Ovary (tissue), 9 donors: Measurements from ENCODE around the gene MAMLD1. TPM values are rescaled to one million over a fixed set of nuclear protein-coding genes. Genes with fewer than 3 reads are reported as not detected.
A peak's percentile ranks its signal among the peaks of the same experiment; 100 is the strongest.

Experiments
- DNase-seq, 5 donors: peaks; one replicate each; pipeline ENCODE4 v3.0.0-alpha.2; 2019 to 2020
- H3K27ac ChIP-seq, 2 donors: fragments of 200-600 bp; one replicate each; pipeline versions ENCODE4 v1.5.1 to v1.8.0; 2019 to 2022
- H3K27me3 ChIP-seq: fragments of 200-600 bp; one replicate; pipeline ENCODE4 v1.8.0; 2022
- H3K36me3 ChIP-seq: fragments of 200-600 bp; sonication (generic); one replicate; pipeline ENCODE4 v1.5.1; 2019
- H3K4me1 ChIP-seq: one replicate; pipeline ENCODE4 v1.8.1; 2013; ENCODE audit warnings: mild to moderate bottlenecking, moderate library complexity; ENCODE audit not compliant: insufficient read depth
- H3K4me3 ChIP-seq: fragments of 200-600 bp; sonication (generic); one replicate; pipeline ENCODE4 v1.5.1; 2017
- H3K9me3 ChIP-seq, 2 donors: fragments of 200-600 bp in 1 of 2; sonication (generic) in 1 of 2; one replicate each; pipeline versions ENCODE4 v1.5.1 to v1.8.1; 2013 to 2019; ENCODE audit warnings: mild to moderate bottlenecking in 1 of 2, moderate library complexity in 1 of 2
- EP300 ChIP-seq: sonication (generic); formaldehyde crosslinking; IDR thresholded peaks from one replicate; pipeline ENCODE4 v1.6.1; 2017; ENCODE audit warnings: antibody characterized with exemption
- POLR2A ChIP-seq: fragments of 450-650 bp; IDR thresholded peaks from one replicate; pipeline ENCODE4 v1.6.1; 2017; ENCODE audit warnings: antibody characterized with exemption, mild to moderate bottlenecking, moderate library complexity
- WGBS, 3 donors: extraction: QIAGEN DNeasy Blood & Tissue Kit in 1 of 3; methylation state at CpG; one replicate each; pipeline versions ENCODE4 v1.1.5 to v1.1.7; 2013 to 2017; 5-methylcytosine and 5-hydroxymethylcytosine counted together
- intact Hi-C, 4 donors: fragments of 100-400 bp; cut with DNase I; formaldehyde crosslinking; loops; one replicate each; pipeline versions ENCODE4 v1.11.0 to v1.15.1; 2022 to 2023
- polyA plus RNA-seq, 2 donors: library from polyadenylated mRNA; stranded (reverse); fragments of 200-250 nt in 1 of 2; fragments of 350-450 nt in 1 of 2; fragmentation: Illumina TruSeq in 1 of 2; extraction: RNeasy Lipid Tissue Mini Kit (QIAGEN cat#74804) in 1 of 2; gene quantifications; one replicate each; pipeline ENCODE4 v1.2.3, GENCODE V29; 2013 to 2014
- total RNA-seq, 7 donors: library from RNA; depleted of rRNA in 2 of 7; stranded (reverse); fragments of >200 nt in 2 of 7; fragmentation: NEBNext Ultra II Directional in 3 of 7; extraction: Animal tissue kit (Norgen Biotek cat#: 25700) in 3 of 7; gene quantifications; one replicate each; pipeline versions ENCODE4 v1.1.0 to v1.2.4, GENCODE V29; 2016 to 2023
- TF ChIP-seq, protein P1 (sequence below), 3 donors: fragments of 450-650 bp in 2 of 3; fragments of 200-600 bp in 1 of 3; IDR thresholded peaks; one replicate each; pipeline versions ENCODE4 v1.5.1 to v1.8.0; 2016 to 2022; ENCODE audit warnings: antibody characterized with exemption in 3 of 3, mild to moderate bottlenecking in 1 of 3
- donor health status: DM: no; HTN: no; CAD: no; lungs with moderate emphysema.
- donor health status: DM: no; HTN: no; CAD: no.
- donor health status: Bipolar disorder and iron deficiency.
- donor health status: DM: yes; HTN: yes; CAD: no.
- donor health status: DM: no; HTN: no; CAD: no.
- donor health status: DM: yes; HTN: yes; CAD: no.

MAMLD1 gene
- total and polyA plus RNA-seq, 9 donors: 7.1 to 37.9 (median 20.7) TPM

DNA sequence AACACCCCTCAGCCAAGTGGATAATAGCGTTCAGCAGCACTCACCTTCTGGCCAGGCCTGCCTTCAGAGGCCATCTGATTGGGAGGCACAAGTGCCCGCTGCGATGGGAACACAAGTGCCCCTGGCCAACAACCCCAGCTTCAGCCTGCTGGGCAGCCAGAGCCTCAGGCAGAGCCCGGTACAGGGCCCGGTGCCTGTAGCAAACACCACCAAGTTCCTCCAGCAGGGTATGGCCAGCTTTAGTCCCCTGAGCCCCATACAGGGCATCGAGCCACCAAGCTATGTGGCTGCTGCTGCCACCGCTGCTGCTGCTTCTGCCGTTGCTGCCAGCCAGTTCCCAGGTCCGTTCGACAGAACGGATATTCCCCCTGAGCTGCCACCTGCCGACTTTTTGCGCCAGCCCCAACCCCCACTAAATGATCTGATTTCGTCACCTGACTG lies 149.4 kb downstream of the MAMLD1 start:
- no peaks in the 10 kb centered on the region for H3K27me3 ChIP-seq
- no peak for DNase-seq
- H3K36me3 ChIP-seq: no peaks in the 10 kb centered on the region
- TF ChIP-seq POLR2A (no peak), EP300 (no peak)
- TF ChIP-seq, protein P1, sequence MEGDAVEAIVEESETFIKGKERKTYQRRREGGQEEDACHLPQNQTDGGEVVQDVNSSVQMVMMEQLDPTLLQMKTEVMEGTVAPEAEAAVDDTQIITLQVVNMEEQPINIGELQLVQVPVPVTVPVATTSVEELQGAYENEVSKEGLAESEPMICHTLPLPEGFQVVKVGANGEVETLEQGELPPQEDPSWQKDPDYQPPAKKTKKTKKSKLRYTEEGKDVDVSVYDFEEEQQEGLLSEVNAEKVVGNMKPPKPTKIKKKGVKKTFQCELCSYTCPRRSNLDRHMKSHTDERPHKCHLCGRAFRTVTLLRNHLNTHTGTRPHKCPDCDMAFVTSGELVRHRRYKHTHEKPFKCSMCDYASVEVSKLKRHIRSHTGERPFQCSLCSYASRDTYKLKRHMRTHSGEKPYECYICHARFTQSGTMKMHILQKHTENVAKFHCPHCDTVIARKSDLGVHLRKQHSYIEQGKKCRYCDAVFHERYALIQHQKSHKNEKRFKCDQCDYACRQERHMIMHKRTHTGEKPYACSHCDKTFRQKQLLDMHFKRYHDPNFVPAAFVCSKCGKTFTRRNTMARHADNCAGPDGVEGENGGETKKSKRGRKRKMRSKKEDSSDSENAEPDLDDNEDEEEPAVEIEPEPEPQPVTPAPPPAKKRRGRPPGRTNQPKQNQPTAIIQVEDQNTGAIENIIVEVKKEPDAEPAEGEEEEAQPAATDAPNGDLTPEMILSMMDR (IDR thresholded peaks at IDR 0.05): no peak
- H3K4me1 ChIP-seq: no peaks in the 10 kb centered on the region
- H3K27ac ChIP-seq: no peak overlapping the region
- WGBS, 3 donors: 77 to 89% (median 81%) methylated on average over 14 of the region's 14 CpGs
- no peaks in the 10 kb centered on the region for H3K9me3 ChIP-seq
- H3K4me3 ChIP-seq: no peak overlapping the region
- intact Hi-C loops: no loop called here

DNA sequence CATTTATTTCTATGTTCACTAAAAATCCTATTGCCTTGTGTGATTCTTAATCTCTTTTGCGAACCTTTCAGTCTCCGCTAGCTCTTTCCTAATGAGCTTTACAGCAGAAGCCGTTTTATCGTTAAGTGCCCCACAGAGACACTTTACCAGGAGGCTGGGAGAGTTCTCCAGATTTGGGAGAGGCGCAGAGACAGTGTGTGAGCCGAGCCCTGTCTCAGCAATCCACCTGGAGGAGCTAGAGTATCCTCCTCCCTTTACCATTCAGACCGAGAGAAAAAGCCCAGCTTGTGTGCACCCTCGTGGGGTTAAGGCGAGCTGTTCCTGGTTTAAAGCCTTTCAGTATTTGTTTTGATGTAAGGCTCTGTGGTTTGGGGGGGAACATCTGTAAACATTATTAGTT lies 150.4 kb downstream of the MAMLD1 start:
- H3K36me3 ChIP-seq: no peaks in the 10 kb centered on the region

DNA sequence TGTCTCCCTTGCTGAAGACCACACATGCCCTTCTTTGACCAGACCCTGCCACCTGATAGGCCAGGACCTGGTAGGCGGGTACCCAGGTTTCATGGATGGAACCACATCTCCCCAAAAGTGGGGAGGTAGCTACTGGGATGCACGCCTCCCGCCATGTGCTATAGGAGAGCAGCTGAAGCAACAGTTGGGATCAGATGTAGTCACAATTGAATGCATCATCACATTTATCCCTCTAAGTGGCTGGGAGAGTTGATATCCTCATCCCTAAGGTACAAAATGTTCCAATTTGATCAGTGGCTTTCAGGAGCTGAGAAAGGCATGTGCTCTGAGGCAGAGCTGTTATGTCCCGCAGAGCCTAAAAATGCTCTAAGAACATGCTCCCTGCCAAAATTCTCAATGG lies 151.3 kb downstream of the MAMLD1 start:
- no peak for DNase-seq
- intact Hi-C loops: no loop called here
- H3K4me1 ChIP-seq: peaks cover 2% of the 10 kb centered on the region
- WGBS, 3 donors: 86 to 96% (median 87%) methylated on average over 4 of the region's 4 CpGs
- no peaks in the 10 kb centered on the region for H3K36me3 ChIP-seq
- H3K27me3 ChIP-seq: no peaks in the 10 kb centered on the region
- TF ChIP-seq, protein P1 (IDR thresholded peaks at IDR 0.05): no peak
- peak overlapping the region in 1 of 2 donors; percentile 9 for H3K27ac ChIP-seq
- no peaks in the 10 kb centered on the region for H3K9me3 ChIP-seq
- no peak overlapping the region for H3K4me3 ChIP-seq

More for the DNA sequence above, 150.4 kb downstream of the MAMLD1 start:
- intact Hi-C loops: no loop called here
- TF ChIP-seq POLR2A (no peak), EP300 (no peak)
- TF ChIP-seq, protein P1 (IDR thresholded peaks at IDR 0.05): no peak
- no peak overlapping the region for H3K27ac ChIP-seq
- no peaks in the 10 kb centered on the region for H3K9me3 ChIP-seq
- H3K27me3 ChIP-seq: no peaks in the 10 kb centered on the region
- no peak overlapping the region for H3K4me3 ChIP-seq
- no peak for DNase-seq
- 44 to 50% (median 47%) methylated on average over 9 of the region's 9 CpGs for WGBS, 3 donors
- H3K4me1 ChIP-seq: peaks cover 2% of the 10 kb centered on the region

DNA sequence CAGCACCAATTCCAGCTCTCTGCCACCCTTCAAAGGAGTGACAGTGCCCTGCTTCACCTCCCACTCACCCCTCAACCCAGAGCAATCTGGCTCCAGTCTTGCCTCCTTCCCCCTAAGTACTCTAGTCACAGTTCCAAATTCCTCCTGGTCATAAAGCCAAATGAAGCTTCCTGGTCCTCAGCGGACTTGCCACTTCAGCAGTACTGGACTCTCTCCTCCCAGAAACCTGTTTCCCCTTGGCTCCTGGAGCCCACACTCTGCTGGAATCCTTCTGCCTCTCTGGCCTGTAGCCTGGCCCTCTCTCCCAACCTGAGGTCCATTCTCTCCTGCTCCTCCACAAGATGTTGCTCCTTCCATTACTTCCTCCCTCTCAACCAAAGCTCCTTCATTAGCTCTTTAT lies 152.7 kb downstream of the MAMLD1 start:
- Histone ChIP-seq H3K27ac (no peak overlapping the region), H3K9me3 (no peaks in the 10 kb centered on the region), H3K4me1 (peaks cover 2% of the 10 kb centered on the region), H3K36me3 (no peaks in the 10 kb centered on the region), H3K27me3 (no peaks in the 10 kb centered on the region), H3K4me3 (no peak overlapping the region)
- intact Hi-C loops: no loop called here
- 76 to 95% (median 87%) methylated on average over 1 of the region's 1 CpG for WGBS, 3 donors
- DNase-seq: no peak
- no peak for TF ChIP-seq EP300
- TF ChIP-seq, protein P1 (IDR thresholded peaks at IDR 0.05): no peak
- no peak for TF ChIP-seq POLR2A
